Measurements from ENCODE around the gene NSMCE4A.
"Not testable (repeated sequence)": the region's sequence is repeated elsewhere in the genome, so short reads cannot be mapped to it uniquely, and the experiment has no call there.

Gene NSMCE4A

DNA sequence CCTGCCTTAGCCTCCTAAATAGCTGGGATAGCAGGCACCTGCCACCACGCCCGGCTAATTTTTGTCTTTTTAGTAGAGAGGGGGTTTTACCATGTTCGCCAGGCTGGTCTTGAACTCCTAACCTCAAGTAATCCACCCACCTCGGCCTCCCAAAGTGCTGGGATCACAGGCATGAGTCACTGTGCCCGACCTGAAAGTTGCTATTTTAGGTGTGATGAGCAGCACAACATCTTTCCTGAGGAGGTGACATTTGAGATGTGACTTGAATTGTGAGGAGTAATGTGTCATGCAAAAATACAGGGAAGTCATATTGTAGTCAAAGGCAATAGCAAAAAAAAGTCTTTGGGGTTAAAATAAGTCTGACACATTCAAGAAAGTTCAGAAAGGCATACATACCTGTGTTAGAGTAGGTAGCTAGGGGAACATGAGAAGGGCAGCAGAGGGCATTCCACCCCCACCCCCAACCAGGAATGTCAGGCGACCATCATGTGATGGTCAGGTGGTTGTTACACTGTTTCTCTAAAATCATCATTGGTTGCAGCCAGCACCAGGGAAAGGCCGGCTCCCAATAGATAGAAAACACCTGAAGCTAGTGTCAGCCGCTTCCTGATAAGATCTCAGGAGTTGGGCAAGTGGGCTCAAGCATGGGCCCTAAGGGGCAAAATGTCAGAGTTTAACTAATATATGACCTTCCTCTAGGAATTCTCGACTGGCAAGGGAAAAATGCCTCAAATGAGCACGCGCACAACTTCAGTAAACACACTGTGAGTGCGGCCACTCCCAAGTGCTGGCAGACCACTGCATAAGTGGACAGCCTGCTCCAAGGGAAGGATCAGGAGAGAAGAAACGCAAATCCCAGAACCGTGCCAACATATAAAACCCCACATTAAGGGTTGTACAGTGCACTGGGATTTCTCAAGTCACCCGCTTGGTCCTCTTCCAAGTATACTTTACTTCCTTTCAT is 13.6 kb upstream of the NSMCE4A start, which contains the start of gene TACC2:
TSS of gene TACC2 (plus strand) at position 803 of the 964 bp plus-strand sequence. CDS start 32,819 bp downstream, outside the sequence.
- DNase-seq (ENCODE audit: low spot score): no peak

DNA sequence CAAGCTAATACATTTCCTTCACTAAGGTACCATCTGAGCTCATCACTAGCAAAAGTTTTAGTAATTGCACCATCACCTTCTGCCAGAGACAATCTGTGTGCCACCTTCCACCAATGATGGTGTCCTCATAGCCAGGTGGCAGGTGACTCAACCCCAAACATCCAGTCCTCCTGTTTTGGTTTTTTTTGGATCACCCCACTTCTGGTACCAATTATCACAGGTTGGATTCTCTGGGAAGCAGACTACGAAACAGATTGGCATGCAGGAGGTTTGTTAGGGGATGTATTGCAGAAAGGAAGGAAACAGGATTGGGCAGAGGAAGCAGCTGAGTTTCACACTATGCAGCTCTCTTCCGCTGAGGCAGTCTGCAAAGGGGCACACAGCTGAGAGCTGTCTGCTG is 9.4 kb upstream of the NSMCE4A start:
- no peak for DNase-seq (ENCODE audit: low spot score)

DNA sequence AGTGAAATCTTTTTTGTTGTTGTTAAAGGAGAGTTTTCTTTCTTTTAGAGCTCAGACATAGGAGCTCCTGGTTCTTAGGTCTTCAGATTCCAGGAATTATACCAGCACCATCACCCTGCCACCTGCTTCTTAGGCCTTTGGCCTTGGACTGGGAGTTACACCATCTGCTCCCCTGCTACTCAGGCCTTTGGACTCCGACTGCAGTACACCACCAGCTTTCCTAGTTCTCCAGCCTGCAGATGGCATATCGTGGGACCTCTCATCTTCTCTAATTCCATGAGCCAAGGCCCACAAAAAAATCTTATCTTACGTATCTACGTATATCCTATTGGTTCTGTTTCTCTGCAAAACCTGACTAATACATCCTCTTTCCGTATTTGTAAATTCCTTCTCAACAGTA is 8.8 kb upstream of the NSMCE4A start:
- DNase-seq (ENCODE audit: low spot score): peak; percentile 30

DNA sequence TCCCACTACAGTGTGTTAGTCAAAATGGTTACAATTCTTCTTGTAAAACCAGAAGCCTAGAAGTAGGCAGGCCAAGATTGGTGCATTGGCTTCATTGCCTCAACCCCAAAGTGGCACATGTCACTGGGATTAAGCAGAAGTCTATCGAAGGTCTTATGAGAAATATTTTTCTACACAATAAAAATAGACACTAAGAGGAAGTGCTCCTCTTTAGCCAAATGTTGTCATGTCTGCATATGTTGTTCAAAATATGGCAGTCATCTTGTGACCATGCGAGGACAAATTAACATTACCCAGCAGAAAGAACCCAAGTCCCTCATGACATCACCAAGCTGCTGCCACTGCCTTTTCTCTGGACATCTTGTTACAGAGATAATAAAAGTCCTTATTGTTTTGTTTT is 6.3 kb upstream of the NSMCE4A start:
- no peak for DNase-seq (ENCODE audit: low spot score)

DNA sequence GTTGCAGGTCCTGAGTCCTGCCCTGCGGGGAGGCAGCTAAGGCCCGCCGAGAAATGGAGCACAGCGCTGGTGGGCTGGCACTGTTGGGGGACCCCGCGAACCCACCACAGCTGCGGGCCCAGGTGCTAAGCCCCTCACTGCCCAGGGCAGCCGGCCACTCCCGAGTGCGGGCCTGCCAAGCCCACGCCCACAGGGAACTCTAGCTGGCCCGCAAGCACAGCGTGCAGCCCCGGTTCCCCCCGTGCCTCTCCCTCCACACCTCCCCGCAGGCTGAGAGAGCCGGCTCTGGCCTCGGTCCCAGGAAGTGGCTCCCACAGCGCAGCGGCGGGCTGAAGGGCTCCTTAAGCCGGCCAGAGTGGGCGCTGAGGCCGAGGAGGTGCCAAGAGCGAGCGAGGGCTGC is 3.5 kb upstream of the NSMCE4A start:
- DNase-seq (ENCODE audit: low spot score): no peak

DNA sequence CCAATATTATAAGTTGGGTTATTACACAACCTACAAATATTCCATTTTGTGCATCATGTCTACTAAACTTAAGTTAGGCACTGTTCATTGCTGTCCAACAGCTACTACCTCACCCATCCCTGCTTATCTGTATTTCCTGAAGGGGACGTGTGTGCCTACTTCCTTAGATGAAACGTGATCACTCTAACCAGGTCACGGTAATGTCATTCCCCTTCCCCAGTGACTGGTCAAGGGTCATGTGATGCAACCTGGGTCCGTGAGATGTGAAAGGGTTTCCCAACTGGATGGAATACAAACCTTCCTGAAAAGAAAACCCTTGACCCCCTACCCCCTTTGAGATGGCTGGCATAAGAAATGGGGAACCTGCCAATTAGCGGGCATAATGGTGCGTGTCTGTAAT is 1.6 kb upstream of the NSMCE4A start:
- no peak for DNase-seq (ENCODE audit: low spot score)

DNA sequence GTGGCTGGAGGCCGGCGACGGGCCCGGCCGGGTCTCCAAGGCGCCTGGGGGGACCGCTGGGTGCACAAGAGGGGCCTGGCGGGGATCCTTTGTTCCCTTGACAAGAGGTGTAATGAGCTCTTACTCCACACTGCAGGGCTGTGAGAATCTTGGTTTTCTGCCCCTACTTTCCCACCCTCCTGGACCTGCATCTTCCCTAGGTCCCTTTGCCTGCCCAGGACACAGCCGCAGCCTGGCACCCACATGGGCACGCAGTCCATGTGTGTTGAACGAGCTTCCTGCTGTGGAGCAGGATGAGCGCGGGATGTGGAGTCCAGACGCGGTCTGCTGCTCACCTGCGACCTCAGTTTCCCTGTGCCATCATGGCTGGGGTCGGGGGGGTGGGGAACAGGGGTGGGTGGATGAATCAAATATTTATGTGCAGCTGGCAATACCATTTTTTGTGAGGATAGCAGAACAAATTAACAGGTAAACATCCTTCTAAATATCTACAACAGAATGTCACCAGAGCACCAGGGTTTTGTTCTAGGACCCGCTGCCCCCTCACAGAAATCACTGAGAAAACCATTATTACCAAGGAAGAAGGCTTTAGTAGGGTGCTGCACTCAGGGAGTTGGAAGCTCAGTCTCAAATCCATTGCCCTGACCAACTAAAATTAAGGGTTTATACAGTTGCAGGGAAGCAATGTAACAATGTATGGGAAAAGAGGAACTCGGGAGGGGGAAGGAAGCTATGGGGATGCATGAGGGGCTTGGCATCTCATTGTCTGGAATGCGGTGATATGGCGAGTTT is 474 bp upstream of the NSMCE4A start:
- no peak for DNase-seq (ENCODE audit: low spot score)

DNA sequence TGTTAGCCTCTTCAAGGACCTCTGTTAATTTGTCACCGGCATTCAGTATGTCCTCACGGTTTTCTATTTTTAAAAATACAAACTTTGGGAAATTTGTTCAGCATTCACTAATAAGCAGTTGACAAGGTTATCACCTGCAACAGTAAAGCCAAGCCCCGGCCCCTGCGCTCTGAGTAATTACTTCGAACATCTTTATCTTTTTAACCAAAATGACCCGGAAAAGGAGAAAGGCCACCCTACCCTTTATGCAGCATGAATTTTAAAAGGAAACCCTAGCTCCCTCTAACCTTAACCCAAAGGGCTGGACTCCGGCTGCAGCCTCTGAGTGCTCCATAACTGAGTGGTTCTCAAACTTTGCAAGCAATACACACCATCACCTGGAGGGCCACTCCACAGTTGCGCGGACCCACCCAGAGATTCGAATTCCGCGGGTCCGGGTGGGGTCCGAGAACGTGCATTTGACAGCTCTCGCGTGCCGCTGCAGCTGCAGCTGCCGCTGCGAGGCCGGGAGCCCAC is 940 bp downstream of the NSMCE4A start:
- no peak for DNase-seq (ENCODE audit: low spot score)

DNA sequence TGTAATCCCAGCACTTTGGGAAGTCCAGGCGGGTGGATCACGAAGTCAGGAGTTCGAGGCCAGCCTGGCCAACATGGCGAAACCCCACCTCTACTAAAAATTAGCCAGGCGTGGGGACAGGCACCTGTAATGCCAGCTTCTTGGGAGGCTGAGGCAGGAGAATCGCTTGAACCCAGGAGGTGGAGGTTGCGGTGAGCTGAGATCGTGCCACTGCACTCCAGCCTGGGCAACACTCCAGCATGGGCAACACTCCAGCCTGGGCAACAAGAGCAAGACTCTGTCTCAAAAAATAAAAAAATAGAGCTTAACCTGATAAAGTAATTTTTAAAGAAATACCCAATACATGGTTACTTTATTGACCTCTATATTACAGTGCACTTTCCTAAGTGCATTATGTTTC is 5.9 kb downstream of the NSMCE4A start:
- DNase-seq (ENCODE audit: low spot score): not testable (repeated sequence)

DNA sequence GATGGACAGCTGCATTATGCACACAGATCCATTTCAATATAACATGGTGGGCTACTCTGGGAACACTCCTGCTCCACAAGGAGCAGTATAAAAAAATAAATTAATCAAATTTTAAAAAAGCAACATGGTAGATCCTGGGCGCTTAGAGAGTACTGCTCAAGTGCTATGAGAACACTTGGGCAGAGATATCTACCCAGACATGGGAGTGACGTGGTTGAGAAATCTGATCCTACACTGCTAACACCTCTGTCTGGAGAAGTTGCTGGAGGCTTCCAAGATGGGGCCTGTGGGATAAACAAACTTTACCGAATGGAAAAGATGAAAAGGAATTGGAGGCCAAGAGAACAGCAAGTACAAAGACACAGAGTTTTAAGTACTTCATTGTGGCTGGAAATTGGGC is 9.0 kb downstream of the NSMCE4A start:
- DNase-seq (ENCODE audit: low spot score): no peak

DNA sequence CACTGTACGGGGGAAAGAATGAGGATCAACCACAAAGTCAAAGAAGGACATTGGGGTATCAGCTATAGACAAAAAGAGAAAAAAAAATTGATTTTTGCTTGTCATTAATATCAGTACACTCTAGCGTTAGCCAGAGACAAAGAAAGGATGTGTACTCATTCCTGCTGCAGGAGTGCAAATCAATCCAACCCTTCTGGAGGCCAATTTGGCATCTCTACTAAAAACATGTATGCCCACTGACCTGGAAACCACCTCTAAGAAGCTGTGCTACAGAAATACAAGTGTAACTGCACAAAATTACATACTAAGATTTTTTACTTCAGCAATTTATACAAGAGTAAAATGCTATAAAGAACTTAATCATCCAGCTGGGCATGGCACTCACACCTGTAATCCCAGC is 13.6 kb downstream of the NSMCE4A start:
- DNase-seq (ENCODE audit: low spot score): no peak

DNA sequence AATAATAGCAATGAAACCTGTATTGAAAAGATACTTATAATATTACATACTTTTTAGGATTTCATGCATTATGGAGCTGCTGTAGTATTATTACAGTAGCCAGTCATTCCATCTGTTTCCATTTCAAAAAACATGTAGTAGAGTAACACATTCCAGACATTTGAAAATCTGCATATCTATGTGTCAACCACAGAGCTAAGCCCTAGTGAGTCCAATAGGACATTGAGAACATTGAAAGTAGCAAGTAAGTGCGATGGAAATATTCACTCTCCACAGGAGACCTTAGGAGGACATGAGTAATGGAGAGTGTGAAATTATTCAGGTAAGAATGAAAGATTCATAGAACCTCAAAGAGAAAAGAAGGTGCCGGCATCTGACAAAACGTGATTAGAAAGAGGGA is 15.3 kb downstream of the NSMCE4A start:
- no peak for DNase-seq (ENCODE audit: low spot score)

DNA sequence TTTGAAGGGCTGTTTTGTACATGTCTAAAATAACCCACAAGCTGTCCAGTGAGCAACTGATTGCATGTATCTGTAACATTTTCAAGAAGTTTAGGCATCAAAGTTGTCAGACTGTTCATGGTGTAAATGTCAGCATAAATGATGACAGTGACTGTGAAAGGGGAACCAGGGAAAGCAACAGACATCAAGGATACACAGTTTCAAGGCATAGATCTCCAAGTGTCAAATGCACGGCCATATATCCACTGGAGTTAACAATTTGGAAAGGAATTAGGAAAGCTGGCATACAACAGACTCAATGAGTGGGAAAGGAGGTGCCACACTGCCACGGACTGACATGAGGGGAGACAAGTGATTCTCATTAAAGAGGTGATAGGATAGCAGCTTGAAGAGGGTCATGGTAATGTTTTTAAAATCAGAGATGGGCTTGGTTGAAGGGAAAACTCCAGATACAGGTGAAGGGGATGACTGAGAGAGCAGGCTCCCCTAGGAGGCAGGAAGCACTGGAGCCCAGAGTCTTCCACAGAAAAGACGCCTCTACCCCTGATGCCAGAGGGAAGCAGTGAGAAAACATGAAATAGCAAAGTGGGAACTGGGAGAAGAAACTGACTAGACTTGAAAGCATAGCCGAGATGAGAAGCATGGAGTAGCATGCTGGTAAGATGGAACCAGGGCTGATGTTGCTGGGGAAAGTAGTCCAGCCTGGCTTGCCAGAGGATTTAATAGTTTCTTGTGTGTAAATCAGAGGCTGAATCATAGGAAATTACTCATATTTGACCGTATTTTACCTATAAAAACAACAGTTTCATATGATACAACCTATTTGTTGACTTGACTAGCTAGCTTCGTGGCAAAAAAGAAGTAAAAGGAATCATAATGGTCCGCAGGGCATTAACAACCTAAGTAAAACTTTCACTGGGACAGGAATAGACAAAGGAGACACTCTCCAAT is 18.6 kb downstream of the NSMCE4A start:
- DNase-seq (ENCODE audit: low spot score): no peak

DNA sequence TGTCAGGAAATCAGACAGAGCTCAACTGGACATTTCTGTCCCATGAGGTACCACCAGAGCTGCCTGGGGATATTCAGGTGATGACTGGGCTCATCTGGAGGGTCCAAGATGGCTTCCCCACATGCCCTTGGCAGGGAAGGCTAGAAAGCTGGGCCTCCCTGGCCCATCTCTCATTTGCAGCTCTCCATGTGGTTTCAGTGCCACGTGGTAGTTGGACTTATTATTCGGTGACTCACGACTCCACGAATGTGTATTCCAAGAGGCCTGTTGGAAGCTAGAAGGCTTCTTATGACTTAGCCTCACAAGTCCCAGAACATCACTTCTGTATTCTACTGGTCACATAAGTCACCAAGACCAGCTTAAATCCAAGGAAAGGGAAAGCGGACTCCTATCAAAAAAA is 22.8 kb downstream of the NSMCE4A start:
- DNase-seq (ENCODE audit: low spot score): no peak

DNA sequence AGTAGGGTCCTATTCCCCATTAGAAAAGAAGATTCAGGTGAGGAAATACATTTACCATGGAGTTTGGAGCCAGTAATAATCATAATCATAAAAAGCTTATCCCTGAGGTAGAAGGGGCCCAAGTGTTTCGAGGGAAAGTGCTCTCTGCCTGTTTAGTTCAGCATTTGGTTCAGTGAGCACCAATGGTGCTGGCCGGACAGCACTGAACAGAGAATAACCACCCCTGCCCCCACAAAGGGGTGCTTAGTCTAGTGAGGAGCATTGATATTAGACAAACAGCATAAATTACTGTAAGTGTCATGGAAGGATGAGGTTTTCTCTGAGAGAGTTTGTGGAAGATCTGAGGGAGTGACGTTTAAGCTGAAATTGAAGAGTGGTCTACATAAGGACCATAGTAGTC is 25.6 kb downstream of the NSMCE4A start:
- no peak for DNase-seq (ENCODE audit: low spot score)

DNA sequence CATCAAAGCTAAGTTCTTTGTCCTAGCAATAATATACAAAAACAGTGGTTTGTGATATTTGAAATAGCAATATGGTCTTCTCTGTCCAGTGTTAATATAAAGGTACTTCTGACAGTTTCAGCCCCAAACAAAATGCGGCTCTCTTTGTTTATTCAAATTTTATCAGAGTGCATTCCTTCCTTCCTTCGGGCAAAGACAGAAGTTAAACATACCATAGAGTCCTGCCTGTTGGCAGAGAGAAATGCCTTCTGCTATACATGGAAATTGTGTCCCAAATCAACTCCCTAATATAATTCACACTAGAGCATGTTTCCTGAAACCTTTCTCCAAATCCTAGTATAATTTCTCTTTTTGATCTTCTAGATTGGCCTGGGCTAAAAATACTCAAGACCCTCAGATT is 26.0 kb downstream of the NSMCE4A start:
- DNase-seq (ENCODE audit: low spot score): no peak

DNA sequence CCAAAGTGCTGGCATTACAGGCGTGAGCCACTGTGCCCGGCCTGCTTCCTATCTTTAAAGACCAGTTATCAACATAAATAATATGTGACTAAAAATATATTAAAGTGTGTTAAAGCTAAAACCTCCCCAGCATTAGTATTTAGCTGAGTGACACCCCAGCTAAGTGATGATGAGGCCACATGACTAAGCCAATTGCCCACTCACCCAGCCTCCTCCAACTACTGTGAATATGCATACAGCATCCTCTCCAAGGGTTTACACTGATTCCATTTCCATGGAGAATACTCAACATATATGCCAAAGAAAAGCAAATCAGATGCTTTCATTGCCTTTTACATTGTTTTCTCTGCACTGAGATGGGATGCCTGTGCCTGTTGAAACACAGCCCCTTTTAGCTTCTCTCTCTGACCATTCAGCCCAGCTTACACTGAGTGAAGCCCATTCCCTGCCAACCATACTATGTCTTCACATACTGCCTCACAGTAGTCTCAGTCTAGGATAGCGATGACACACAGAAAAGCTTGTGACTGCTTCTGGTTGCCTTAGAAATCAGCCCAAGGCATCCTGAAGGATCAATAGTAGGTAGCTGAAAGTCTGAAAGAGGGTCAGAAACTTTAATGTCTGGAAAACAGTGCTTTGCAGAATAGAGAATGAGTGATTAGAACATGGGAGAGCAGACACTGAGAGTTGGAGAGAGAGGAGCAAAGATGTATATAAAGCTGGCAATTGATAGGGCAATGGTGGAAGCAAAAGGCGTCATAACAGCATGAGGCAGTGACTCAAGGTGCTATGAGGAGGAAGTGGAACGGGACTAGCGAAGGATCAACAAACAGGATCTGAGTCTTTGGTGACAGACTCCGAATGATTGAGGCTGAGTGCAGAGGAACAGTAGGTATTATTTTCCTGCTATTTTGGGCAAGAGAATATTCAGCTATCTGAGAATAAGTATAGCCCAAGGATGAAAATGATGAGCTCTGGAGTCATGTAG is 27.4 kb downstream of the NSMCE4A start:
- no peak for DNase-seq (ENCODE audit: low spot score)

DNA sequence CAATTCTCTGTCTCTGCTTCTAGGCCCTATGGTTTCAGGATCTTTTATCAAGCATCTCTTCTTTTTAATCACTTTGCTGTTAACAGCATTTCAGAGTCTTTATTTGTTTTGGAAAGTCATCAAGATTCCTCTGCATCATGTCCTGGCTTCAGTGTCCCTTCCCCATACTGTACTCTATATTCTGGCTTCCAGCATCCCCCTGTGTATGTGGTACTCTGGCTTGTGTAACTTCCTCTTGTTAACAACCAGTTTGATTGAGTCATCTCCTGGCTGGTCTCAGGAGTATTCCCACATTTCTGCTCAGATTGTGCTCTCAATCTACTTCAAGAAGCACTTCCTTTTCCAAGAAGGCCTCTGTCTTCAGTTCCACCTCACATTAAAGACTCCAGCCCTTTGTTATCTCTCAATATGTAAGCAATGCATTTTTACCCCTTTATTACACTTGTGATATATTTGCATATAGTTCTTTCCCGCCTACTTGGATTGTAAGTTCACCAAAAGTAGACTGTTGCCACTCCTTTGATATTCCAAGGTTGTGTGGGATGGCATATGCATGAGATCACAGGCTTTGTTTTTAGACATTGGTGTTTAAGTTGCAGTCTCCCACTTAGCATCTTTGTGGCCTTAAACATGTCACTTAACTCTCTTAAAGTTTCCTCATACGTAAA is 32.1 kb downstream of the NSMCE4A start:
- DNase-seq (ENCODE audit: low spot score): no peak

DNA sequence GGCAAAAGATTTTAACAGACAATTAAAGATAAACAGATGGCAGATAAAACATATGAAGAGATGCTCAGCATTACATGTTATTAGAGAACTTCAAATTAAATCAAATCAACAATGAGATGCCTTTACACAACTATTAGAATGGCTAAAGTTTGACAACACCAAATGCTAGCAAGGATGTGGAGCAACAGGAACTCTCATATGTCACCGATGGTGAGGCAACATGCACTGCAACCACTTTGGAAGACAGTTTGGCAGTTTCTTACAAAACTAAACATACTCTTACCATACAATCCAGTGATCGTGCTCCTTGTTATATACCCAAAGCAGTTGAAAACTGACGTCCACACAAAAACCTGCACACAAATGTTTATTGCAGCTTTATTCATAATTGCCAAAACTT is 33.5 kb downstream of the NSMCE4A start:
- no peak for DNase-seq (ENCODE audit: low spot score)

DNA sequence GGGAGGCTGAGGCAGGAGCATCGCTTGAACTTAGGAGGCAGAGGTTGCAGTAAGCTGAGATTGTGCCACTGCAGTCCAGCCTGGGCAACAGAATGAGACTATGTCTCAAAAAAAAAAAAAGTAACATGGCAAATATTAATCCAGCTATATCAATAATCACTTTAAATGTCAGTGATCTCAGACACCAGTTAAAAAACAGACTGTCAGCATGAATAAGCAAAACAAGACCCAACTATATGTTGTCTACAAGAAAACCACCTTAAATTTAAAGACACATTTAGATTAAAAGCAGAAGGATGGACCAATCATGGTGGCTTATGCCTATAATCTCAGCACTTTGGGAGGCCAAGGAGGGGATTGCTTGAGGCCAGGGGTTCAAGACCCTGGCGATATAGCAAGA is 38.7 kb downstream of the NSMCE4A start:
- no peak for DNase-seq (ENCODE audit: low spot score)
